Loucy (cell line): ENCODE measurements around the gene CORO2A.
"Not testable (repeated sequence)": the region's sequence is repeated elsewhere in the genome, so short reads cannot be mapped to it uniquely, and the experiment has no call there.

Experiments
- H2AFZ ChIP-seq: fragments of 200-600 bp; sonication (generic); 2 replicates; pipeline ENCODE4 v1.6.0; 2016; ENCODE audit warnings: antibody characterized with exemption, mild to moderate bottlenecking, low read length, moderate library complexity
- H3F3A ChIP-seq: fragments of 200-600 bp; 2 replicates; pipeline ENCODE4 v1.6.0; 2016; ENCODE audit warnings: antibody characterized with exemption, low read depth, mild to moderate bottlenecking
- H3K27me3 ChIP-seq: fragments of 200-600 bp; sonication (generic); 2 replicates; pipeline ENCODE4 v1.6.1; 2014; ENCODE audit warnings: low read length, mild to moderate bottlenecking; ENCODE audit not compliant: insufficient read depth, poor library complexity, severe bottlenecking
- H3K36me3 ChIP-seq: fragments of 200-600 bp; sonication (generic); 2 replicates; pipeline ENCODE4 v1.6.1; 2016; ENCODE audit warnings: low read length; ENCODE audit not compliant: insufficient read depth
- H3K4me1 ChIP-seq: fragments of 200-600 bp; sonication (generic); 2 replicates; pipeline ENCODE4 v1.5.1; 2014; ENCODE audit warnings: low read length, mild to moderate bottlenecking; ENCODE audit not compliant: insufficient read depth, poor library complexity, severe bottlenecking
- H3K4me2 ChIP-seq: fragments of 200-600 bp; sonication (generic); 2 replicates; pipeline ENCODE4 v1.6.0; 2014; ENCODE audit warnings: antibody characterized with exemption, low read length, low read depth, mild to moderate bottlenecking; ENCODE audit not compliant: poor library complexity, severe bottlenecking
- H3K4me3 ChIP-seq: fragments of 200-600 bp; sonication (generic); 2 replicates; pipeline ENCODE4 v1.5.1; 2014; ENCODE audit warnings: low read length, mild to moderate bottlenecking, mixed read lengths; ENCODE audit not compliant: poor library complexity, severe bottlenecking
- H3K79me2 ChIP-seq: fragments of 200-600 bp; sonication (generic); 2 replicates; pipeline ENCODE4 v1.6.1; 2014; ENCODE audit warnings: low read length; ENCODE audit not compliant: insufficient read depth
- H3K9ac ChIP-seq: fragments of 200-600 bp; sonication (generic); 2 replicates; pipeline ENCODE4 v1.6.0; 2014; ENCODE audit warnings: mild to moderate bottlenecking, low read depth, low read length, moderate library complexity; ENCODE audit not compliant: poor library complexity, severe bottlenecking
- H3K9me2 ChIP-seq: fragments of 200-600 bp; sonication (generic); replicated peaks from 2 replicates; pipeline ENCODE4 v1.6.1; 2016; ENCODE audit warnings: low read depth, low read length, mixed read lengths
- H3K9me3 ChIP-seq: fragments of 200-600 bp; sonication (generic); 2 replicates; pipeline ENCODE4 v1.6.1; 2014; ENCODE audit warnings: mild to moderate bottlenecking, antibody characterized with exemption, low read length, low read depth; ENCODE audit not compliant: insufficient read depth
- H4K20me1 ChIP-seq: fragments of 200-600 bp; sonication (generic); 2 replicates; pipeline ENCODE4 v1.6.0; 2014; ENCODE audit warnings: antibody characterized with exemption, low read length, mild to moderate bottlenecking; ENCODE audit not compliant: insufficient read depth, poor library complexity, severe bottlenecking
- CTCF ChIP-seq: fragments of 200-600 bp; sonication (generic); conservative IDR thresholded peaks from 2 replicates; pipeline ENCODE4 v1.5.1; 2014; ENCODE audit warnings: mild to moderate bottlenecking, antibody characterized with exemption, low read length
- EZH2phosphoT487 ChIP-seq: fragments of 200-600 bp; IDR thresholded peaks from 2 replicates; pipeline ENCODE4 v1.6.1; 2018; ENCODE audit warnings: antibody characterized with exemption, mild to moderate bottlenecking, moderate library complexity, borderline replicate concordance

The CORO2A gene

GRCh38 chr9:98080326-98080725 is 112.1 kb downstream of the CORO2A start:
- peaks cover 53% of the 10 kb centered on the region; the same call in 1 of the 2 replicates for H3K36me3 ChIP-seq

GRCh38 chr9:98078895-98079294 is 113.5 kb downstream of the CORO2A start:
- Histone ChIP-seq H3K9ac (no peak overlapping the region), H3K27me3 (no peaks in the 10 kb centered on the region), H3K36me3 (peaks cover 43% of the 10 kb centered on the region; the same call in 1 of the 2 replicates), H3K79me2 (no peaks in the 10 kb centered on the region), H3K9me3 (no peaks in the 10 kb centered on the region), H4K20me1 (no peaks in the 10 kb centered on the region), H2AFZ (no peak overlapping the region), H3K4me3 (no peak overlapping the region), H3K4me1 (peaks cover 2% of the 10 kb centered on the region), H3F3A (no peaks in the 10 kb centered on the region), H3K9me2 (no peaks in the 10 kb centered on the region), H3K4me2 (no peak overlapping the region)
- TF ChIP-seq EZH2phosphoT487 (no peak), CTCF (no peak)

More at GRCh38 chr9:98080326-98080725, 112.1 kb downstream of the CORO2A start:
- no peak for TF ChIP-seq EZH2phosphoT487
- no peak for TF ChIP-seq CTCF
- H3K9ac ChIP-seq = no peak overlapping the region
- H3F3A ChIP-seq = no peaks in the 10 kb centered on the region
- H3K4me2 ChIP-seq = no peak overlapping the region
- no peaks in the 10 kb centered on the region for H3K9me3 ChIP-seq
- no peaks in the 10 kb centered on the region for H4K20me1 ChIP-seq
- H3K4me3 ChIP-seq = no peak overlapping the region
- H3K27me3 ChIP-seq = no peaks in the 10 kb centered on the region
- H3K9me2 ChIP-seq = no peaks in the 10 kb centered on the region
- no peaks in the 10 kb centered on the region for H3K79me2 ChIP-seq
- no peaks in the 10 kb centered on the region for H3K4me1 ChIP-seq
- no peak overlapping the region for H2AFZ ChIP-seq

GRCh38 chr9:98076514-98076890 is 115.9 kb downstream of the CORO2A start:
- peaks cover 20% of the 10 kb centered on the region; the same call in 1 of the 2 replicates for H3K36me3 ChIP-seq
- H3K9me2 ChIP-seq, H3F3A ChIP-seq, H3K9ac ChIP-seq, H3K4me1 ChIP-seq, H2AFZ ChIP-seq, H3K27me3 ChIP-seq, H4K20me1 ChIP-seq, H3K79me2 ChIP-seq, H3K9me3 ChIP-seq, H3K4me2 ChIP-seq, H3K4me3 ChIP-seq: not testable (repeated sequence)

DNA sequence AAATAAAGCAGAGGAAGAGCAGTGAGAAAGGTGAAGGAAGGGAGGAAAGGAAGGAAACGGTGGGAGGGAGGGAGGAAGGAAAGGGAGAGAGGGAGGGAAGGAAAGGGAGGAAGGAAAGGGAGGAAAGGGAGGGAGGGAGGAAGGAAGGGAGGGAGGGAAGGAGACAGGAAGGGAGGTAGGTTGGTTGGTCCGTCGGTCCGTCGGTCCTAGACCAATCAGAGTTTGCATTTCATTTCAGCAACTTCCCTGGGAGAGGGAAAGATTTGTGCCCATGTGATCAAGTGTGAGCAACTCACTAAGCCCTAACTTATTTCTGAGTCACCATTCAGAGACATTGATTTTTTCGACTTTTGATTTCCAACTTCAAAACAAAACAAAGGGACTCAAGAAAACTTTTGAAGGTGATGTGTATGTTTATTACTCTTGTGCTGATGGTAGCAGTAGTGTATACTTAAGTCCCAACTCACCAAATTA is 117.1 kb downstream of the CORO2A start:
- H4K20me1 ChIP-seq = no peaks in the 10 kb centered on the region
- TF ChIP-seq CTCF = no peak
- no peak for TF ChIP-seq EZH2phosphoT487
- no peak overlapping the region for H3K4me3 ChIP-seq
- H3K36me3 ChIP-seq = peaks cover 9% of the 10 kb centered on the region; the same call in 1 of the 2 replicates
- H3K79me2 ChIP-seq = no peaks in the 10 kb centered on the region
- no peak overlapping the region for H3K4me2 ChIP-seq
- no peaks in the 10 kb centered on the region for H3F3A ChIP-seq
- H3K4me1 ChIP-seq = peaks cover 2% of the 10 kb centered on the region
- no peak overlapping the region for H3K9ac ChIP-seq
- H3K9me3 ChIP-seq = no peaks in the 10 kb centered on the region
- no peaks in the 10 kb centered on the region for H3K9me2 ChIP-seq
- no peak overlapping the region for H2AFZ ChIP-seq
- no peaks in the 10 kb centered on the region for H3K27me3 ChIP-seq
